T-helper 9 cell (primary cell): Measurements from ENCODE around the gene RBM12.
"Not testable (repeated sequence)": the region's sequence is repeated elsewhere in the genome, so short reads cannot be mapped to it uniquely, and the experiment has no call there.

Experiments
- DNase-seq: peaks from one replicate; pipeline ENCODE4 v3.0.0-alpha.2; 2020

The RBM12 gene

GRCh38 chr20:35698298-35699126 lies 33.8 kb upstream of the RBM12 start:
- DNase-seq: no peak

GRCh38 chr20:35697696-35698297 lies 33.1 kb upstream of the RBM12 start:
- no peak for DNase-seq

- DNase-seq: no peak
Measured at GRCh38 chr20:35695978-35696377, 31.3 kb upstream of the RBM12 start.

- DNase-seq: no peak
Measured at GRCh38 chr20:35695245-35695749, 30.6 kb upstream of the RBM12 start.

GRCh38 chr20:35690265-35690664 lies 25.6 kb upstream of the RBM12 start:
- DNase-seq: no peak

GRCh38 chr20:35686872-35687271 lies 22.2 kb upstream of the RBM12 start:
- not testable (repeated sequence) for DNase-seq

GRCh38 chr20:35685368-35685767 lies 20.7 kb upstream of the RBM12 start:
- not testable (repeated sequence) for DNase-seq

- DNase-seq: no peak
Measured at GRCh38 chr20:35681960-35682359, 17.3 kb upstream of the RBM12 start.

- no peak for DNase-seq
Measured at GRCh38 chr20:35680452-35681183, 15.9 kb upstream of the RBM12 start.

- DNase-seq: no peak
Measured at GRCh38 chr20:35674921-35675320, 10.2 kb upstream of the RBM12 start.

- no peak for DNase-seq
Measured at GRCh38 chr20:35673884-35674283, 9.2 kb upstream of the RBM12 start.

GRCh38 chr20:35669681-35670080 lies 5.0 kb upstream of the RBM12 start:
- no peak for DNase-seq

- no peak for DNase-seq
Measured at GRCh38 chr20:35669221-35669620, 4.5 kb upstream of the RBM12 start.

- DNase-seq: no peak
Measured at GRCh38 chr20:35665949-35666288, 1.2 kb upstream of the RBM12 start.

GRCh38 chr20:35663516-35664465 lies 909 bp downstream of the RBM12 start:
- DNase-seq: peak; percentile 51

- no peak for DNase-seq
Measured at GRCh38 chr20:35662551-35662950, 2.1 kb downstream of the RBM12 start.

GRCh38 chr20:35661908-35662307 lies 2.8 kb downstream of the RBM12 start:
- DNase-seq: no peak

- DNase-seq: no peak
Measured at GRCh38 chr20:35661053-35661452, 3.6 kb downstream of the RBM12 start.

GRCh38 chr20:35660122-35660937 lies 4.4 kb downstream of the RBM12 start:
- no peak for DNase-seq

- DNase-seq: no peak
Measured at GRCh38 chr20:35657271-35657670, 7.4 kb downstream of the RBM12 start.

- no peak for DNase-seq
Measured at GRCh38 chr20:35654415-35654814, 10.3 kb downstream of the RBM12 start.

GRCh38 chr20:35653893-35654292 lies 10.8 kb downstream of the RBM12 start:
- no peak for DNase-seq
